WTC11 (cell line): Measurements from ENCODE around the gene LIMS2. TPM values are rescaled to one million over a fixed set of nuclear protein-coding genes. Genes with fewer than 3 reads are reported as not detected.

Experiments used
- ATAC-seq: fragments of 200-7000 bp; cut with Tn5 transposase; 2 replicates; pipeline ENCODE4 v1.10.0; 2021; ENCODE audit warnings: mild to moderate bottlenecking, moderate library complexity
- CTCF ChIA-PET: fragments of 300-600 bp; sonication (Branson Sonifier 250); formaldehyde crosslinking; loops from one replicate; lab custom pipeline; 2021; ENCODE audit warnings: antibody characterized with exemption; lab: Charles Lee
- POLR2A ChIA-PET: fragments of 350-600 bp; sonication (Branson Sonifier 250); formaldehyde crosslinking; loops from one replicate; lab custom pipeline; 2021; ENCODE audit warnings: antibody characterized with exemption; lab: Charles Lee
- DNase-seq: peaks from one replicate; pipeline ENCODE4 v3.0.0; 2021; ENCODE audit warnings: low spot score
- H3K27ac Mint-ChIP-seq: 2 replicates; pipeline ENCODE4 v1.8.0; 2021; ENCODE audit warnings: mixed read lengths
- H3K27me3 Mint-ChIP-seq: 2 replicates; pipeline ENCODE4 v1.8.0; 2021; ENCODE audit warnings: low read depth, mild to moderate bottlenecking, moderate library complexity, mixed read lengths
- H3K36me3 Mint-ChIP-seq: 2 replicates; pipeline ENCODE4 v1.8.0; 2021; ENCODE audit warnings: mixed read lengths
- H3K4me1 Mint-ChIP-seq: 2 replicates; pipeline ENCODE4 v1.8.0; 2022; ENCODE audit warnings: mixed read lengths
- H3K4me3 Mint-ChIP-seq: 2 replicates; pipeline ENCODE4 v1.8.0; 2021; ENCODE audit warnings: mild to moderate bottlenecking, moderate library complexity, mixed read lengths
- H3K9me3 Mint-ChIP-seq: 2 replicates; pipeline ENCODE4 v1.8.0; 2021; ENCODE audit warnings: mixed read lengths
- CREB1 ChIP-seq: sonication (generic); formaldehyde crosslinking; IDR thresholded peaks from 2 replicates; pipeline ENCODE4 v1.8.0; 2023; ENCODE audit warnings: mild to moderate bottlenecking, missing genetic modification reagents
- ETV6 ChIP-seq: sonication (generic); formaldehyde crosslinking; IDR thresholded peaks from 2 replicates; pipeline ENCODE4 v1.8.1; 2022; ENCODE audit warnings: mild to moderate bottlenecking, missing genetic modification reagents
- FOXJ3 ChIP-seq: sonication (generic); formaldehyde crosslinking; IDR thresholded peaks from 2 replicates; pipeline ENCODE4 v1.9.0; 2021; ENCODE audit warnings: missing genetic modification reagents, mild to moderate bottlenecking, borderline replicate concordance
- FOXP1 ChIP-seq: sonication (generic); formaldehyde crosslinking; IDR thresholded peaks from 2 replicates; pipeline ENCODE4 v1.8.0; 2022; ENCODE audit warnings: missing genetic modification reagents, mild to moderate bottlenecking, moderate library complexity, borderline replicate concordance
- JAZF1 ChIP-seq: fragments of 250-450 bp; sonication (Bioruptor Pico); IDR thresholded peaks from 2 replicates; pipeline ENCODE4 v1.9.0; 2021; ENCODE audit warnings: moderate library complexity, mild to moderate bottlenecking, inconsistent platforms
- NFATC4 ChIP-seq: fragments of 250-450 bp; sonication (Bioruptor Pico); IDR thresholded peaks from 2 replicates; pipeline ENCODE4 v1.9.0; 2021; ENCODE audit warnings: mild to moderate bottlenecking
- SMAD3 ChIP-seq: sonication (generic); formaldehyde crosslinking; IDR thresholded peaks from 2 replicates; pipeline ENCODE4 v1.8.0; 2022; ENCODE audit warnings: missing genetic modification reagents, mild to moderate bottlenecking, borderline replicate concordance
- SP1 ChIP-seq: sonication (generic); formaldehyde crosslinking; conservative IDR thresholded peaks from 2 replicates; pipeline ENCODE4 v1.8.1; 2022; ENCODE audit warnings: missing genetic modification reagents
- ZNF232 ChIP-seq: sonication (generic); formaldehyde crosslinking; IDR thresholded peaks from 2 replicates; pipeline ENCODE4 v1.8.0; 2022; ENCODE audit warnings: mild to moderate bottlenecking, missing genetic modification reagents
- ZNF263 ChIP-seq: sonication (generic); formaldehyde crosslinking; IDR thresholded peaks from 2 replicates; pipeline ENCODE4 v1.8.1; 2022; ENCODE audit warnings: low read depth, mild to moderate bottlenecking, moderate library complexity, missing genetic modification reagents
- ZNF317 ChIP-seq: sonication (generic); formaldehyde crosslinking; IDR thresholded peaks from 2 replicates; pipeline ENCODE4 v1.8.1; 2023; ENCODE audit warnings: low read depth, mild to moderate bottlenecking, moderate library complexity, missing genetic modification reagents, borderline replicate concordance
- ZNF416 ChIP-seq: fragments of 250-450 bp; sonication (Bioruptor Pico); IDR thresholded peaks from 2 replicates; pipeline ENCODE4 v1.9.0; 2021; ENCODE audit warnings: mild to moderate bottlenecking, inconsistent platforms
- ZNF423 ChIP-seq: fragments of 250-450 bp; sonication (Bioruptor Pico); IDR thresholded peaks from 2 replicates; pipeline ENCODE4 v2.1.2; 2022; ENCODE audit warnings: mild to moderate bottlenecking, moderate library complexity
- total RNA-seq: library from RNA; stranded (reverse); gene quantifications from 3 replicates; pipeline ENCODE4 v1.2.3, GENCODE V29; 2021
- TF ChIP-seq, protein P1 (sequence below): sonication (generic); formaldehyde crosslinking; IDR thresholded peaks from 2 replicates; pipeline ENCODE4 v1.8.1; 2022; ENCODE audit warnings: low read depth, mild to moderate bottlenecking, moderate library complexity, missing genetic modification reagents, borderline replicate concordance
- TF ChIP-seq, protein P2 (sequence below): fragments of 250-450 bp; sonication (Bioruptor Pico); conservative IDR thresholded peaks from 2 replicates; pipeline ENCODE4 v1.9.0; 2021; ENCODE audit warnings: mild to moderate bottlenecking
- TF ChIP-seq, protein P3 (sequence below): fragments of 200-600 bp; IDR thresholded peaks from 2 replicates; pipeline ENCODE4 v1.8.0; 2022; ENCODE audit warnings: antibody characterized with exemption
- TF ChIP-seq, protein P4 (sequence below): sonication (generic); formaldehyde crosslinking; IDR thresholded peaks from 2 replicates; pipeline ENCODE4 v1.8.1; 2022; ENCODE audit warnings: missing genetic modification reagents, borderline replicate concordance
- TF ChIP-seq, protein P5 (sequence below): fragments of 250-450 bp; sonication (Bioruptor Pico); IDR thresholded peaks from 2 replicates; pipeline ENCODE4 v1.9.0; 2021; ENCODE audit warnings: mild to moderate bottlenecking
- TF ChIP-seq, protein P6 (sequence below): sonication (generic); formaldehyde crosslinking; IDR thresholded peaks from 2 replicates; pipeline ENCODE4 v1.8.1; 2022; ENCODE audit warnings: mild to moderate bottlenecking, moderate library complexity, missing genetic modification reagents

Gene LIMS2
- total RNA-seq, 1 experiment from 2014 or later: 2.4 TPM

DNA sequence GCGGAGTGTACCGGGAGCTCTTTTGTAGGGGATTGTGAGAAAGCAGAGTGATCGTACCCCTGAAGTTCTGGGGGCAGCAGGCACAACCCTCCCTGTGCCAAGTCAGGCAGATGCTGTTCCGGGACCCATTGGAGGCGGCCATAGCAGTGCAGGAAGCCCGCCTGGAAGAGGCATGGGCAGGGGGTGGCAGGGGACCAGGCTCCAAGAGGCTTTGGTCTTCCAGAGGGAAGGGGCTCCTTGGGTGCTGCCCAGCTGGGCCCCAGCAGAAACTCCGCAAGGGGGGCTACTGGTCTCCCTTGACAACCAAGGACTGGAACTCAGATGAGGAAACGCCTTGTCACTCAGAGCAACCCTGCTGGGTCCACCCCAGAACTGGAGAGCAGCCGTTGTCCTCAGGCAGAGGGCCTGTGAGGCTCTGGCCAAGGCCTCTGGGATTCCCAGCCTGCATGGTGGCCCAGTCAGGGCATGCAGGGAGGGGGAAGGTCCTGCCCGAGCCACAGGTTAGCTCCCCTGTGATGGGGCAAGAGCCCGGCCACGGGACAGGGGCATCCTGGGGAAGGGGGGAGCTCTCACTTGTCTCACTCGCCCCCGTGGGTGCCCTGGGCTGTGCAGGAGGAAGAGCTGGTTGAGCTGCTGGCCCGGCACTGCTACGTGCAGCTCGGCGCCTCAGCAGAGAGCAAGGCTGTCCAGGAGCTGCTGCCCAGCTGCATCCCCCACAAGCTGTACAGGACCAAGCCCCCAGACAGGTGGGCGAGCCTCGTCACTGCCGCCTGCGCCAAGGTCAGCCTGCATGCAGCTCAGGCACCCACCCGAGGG lies 50.4 kb downstream of the LIMS2 start:
- no peak for ATAC-seq
- no peaks in the 10 kb centered on the region for H3K27me3 Mint-ChIP-seq
- no peaks in the 10 kb centered on the region for H3K4me1 Mint-ChIP-seq
- H3K36me3 Mint-ChIP-seq: no peaks in the 10 kb centered on the region
- POLR2A ChIA-PET: no interaction called here
- TF ChIP-seq ZNF263 (CRISPR knock-in tag) (no peak), NFATC4 (CRISPR knock-in tag) (no peak), ZNF317 (CRISPR knock-in tag) (no peak), CREB1 (CRISPR knock-in tag) (no peak), JAZF1 (CRISPR knock-in tag) (no peak)
- TF ChIP-seq, protein P1, sequence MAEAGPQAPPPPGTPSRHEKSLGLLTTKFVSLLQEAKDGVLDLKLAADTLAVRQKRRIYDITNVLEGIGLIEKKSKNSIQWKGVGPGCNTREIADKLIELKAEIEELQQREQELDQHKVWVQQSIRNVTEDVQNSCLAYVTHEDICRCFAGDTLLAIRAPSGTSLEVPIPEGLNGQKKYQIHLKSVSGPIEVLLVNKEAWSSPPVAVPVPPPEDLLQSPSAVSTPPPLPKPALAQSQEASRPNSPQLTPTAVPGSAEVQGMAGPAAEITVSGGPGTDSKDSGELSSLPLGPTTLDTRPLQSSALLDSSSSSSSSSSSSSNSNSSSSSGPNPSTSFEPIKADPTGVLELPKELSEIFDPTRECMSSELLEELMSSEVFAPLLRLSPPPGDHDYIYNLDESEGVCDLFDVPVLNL: no peak
- TF ChIP-seq, protein P2, sequence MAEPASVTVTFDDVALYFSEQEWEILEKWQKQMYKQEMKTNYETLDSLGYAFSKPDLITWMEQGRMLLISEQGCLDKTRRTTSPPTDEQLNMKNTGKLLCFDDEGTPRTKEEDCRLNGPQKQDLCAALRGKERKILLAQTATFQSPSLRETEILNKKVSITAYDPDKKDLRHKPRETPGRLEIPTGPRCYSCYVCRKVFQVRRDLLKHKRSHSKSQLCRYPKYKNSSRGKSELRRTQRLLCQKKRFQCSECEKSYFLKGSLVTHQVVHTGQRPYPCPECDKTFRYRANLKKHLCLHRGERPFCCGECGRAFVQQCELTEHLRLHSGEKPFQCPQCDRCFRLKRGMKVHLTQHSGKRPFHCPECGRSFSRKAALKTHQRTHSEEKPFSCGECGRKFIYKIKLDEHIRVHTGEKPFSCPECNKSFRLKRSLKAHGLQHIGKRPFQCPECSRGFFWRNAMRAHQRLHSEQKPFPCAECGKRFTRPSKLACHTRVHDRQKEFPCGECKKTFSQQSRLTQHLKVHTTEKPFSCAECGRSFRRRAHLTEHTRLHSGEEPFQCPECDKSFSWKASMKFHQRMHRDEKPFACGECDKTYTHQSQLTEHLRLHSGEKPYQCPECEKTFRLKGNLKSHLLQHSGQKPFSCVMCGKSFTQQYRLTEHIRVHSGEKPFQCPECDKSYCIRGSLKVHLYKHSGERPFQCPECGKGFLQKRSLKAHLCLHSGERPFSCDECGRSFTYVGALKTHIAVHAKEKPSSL (CRISPR knock-in tag): no peak
- no peak overlapping the region for H3K27ac Mint-ChIP-seq
- no peaks in the 10 kb centered on the region for H3K9me3 Mint-ChIP-seq
- peak; percentile 8 for DNase-seq
- CTCF ChIA-PET: interaction anchor here (0.8 to 2.0 kb wide), 5 partner anchors 25 to 71 kb away, joined by 3 to 11 read pairs (median 4); no protein-coding TSS in a partner anchor
- H3K4me3 Mint-ChIP-seq: no peak overlapping the region

DNA sequence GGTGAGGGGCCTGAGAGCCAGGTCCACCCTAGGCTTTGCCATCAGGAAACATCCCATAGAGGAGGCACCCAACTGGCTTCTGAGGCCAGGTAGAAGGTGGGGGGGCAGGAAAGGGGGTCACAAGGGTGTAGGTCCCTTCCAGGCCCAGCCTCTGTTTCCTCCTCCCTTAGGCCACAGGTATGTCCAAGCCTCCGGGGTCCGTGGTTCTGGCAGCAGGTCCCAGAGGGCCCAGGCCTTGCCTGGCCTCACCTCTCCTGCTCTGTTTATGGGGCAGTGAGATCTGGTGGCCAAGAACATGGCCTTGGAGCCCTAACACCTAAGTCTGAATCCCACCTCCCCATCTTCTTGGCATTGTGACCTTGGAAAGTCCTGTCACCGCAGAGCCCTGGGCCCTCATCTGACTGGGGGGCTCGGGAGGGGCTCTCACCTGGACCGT lies 51.0 kb downstream of the LIMS2 start:
- ATAC-seq: no peak
- no peak overlapping the region for H3K4me3 Mint-ChIP-seq
- POLR2A ChIA-PET: no interaction called here
- TF ChIP-seq, protein P1: no peak
- no peak for TF ChIP-seq ZNF416
- TF ChIP-seq ZNF232 (CRISPR knock-in tag): no peak
- TF ChIP-seq, protein P3, sequence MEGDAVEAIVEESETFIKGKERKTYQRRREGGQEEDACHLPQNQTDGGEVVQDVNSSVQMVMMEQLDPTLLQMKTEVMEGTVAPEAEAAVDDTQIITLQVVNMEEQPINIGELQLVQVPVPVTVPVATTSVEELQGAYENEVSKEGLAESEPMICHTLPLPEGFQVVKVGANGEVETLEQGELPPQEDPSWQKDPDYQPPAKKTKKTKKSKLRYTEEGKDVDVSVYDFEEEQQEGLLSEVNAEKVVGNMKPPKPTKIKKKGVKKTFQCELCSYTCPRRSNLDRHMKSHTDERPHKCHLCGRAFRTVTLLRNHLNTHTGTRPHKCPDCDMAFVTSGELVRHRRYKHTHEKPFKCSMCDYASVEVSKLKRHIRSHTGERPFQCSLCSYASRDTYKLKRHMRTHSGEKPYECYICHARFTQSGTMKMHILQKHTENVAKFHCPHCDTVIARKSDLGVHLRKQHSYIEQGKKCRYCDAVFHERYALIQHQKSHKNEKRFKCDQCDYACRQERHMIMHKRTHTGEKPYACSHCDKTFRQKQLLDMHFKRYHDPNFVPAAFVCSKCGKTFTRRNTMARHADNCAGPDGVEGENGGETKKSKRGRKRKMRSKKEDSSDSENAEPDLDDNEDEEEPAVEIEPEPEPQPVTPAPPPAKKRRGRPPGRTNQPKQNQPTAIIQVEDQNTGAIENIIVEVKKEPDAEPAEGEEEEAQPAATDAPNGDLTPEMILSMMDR: no peak
- TF ChIP-seq, protein P4, sequence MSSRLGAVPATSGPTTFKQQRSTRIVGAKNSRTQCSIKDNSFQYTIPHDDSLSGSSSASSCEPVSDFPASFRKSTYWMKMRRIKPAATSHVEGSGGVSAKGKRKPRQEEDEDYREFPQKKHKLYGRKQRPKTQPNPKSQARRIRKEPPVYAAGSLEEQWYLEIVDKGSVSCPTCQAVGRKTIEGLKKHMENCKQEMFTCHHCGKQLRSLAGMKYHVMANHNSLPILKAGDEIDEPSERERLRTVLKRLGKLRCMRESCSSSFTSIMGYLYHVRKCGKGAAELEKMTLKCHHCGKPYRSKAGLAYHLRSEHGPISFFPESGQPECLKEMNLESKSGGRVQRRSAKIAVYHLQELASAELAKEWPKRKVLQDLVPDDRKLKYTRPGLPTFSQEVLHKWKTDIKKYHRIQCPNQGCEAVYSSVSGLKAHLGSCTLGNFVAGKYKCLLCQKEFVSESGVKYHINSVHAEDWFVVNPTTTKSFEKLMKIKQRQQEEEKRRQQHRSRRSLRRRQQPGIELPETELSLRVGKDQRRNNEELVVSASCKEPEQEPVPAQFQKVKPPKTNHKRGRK (CRISPR knock-in tag): no peak
- TF ChIP-seq SP1 (CRISPR knock-in tag): no peak
- TF ChIP-seq FOXJ3 (CRISPR knock-in tag): no peak
- TF ChIP-seq, protein P5, sequence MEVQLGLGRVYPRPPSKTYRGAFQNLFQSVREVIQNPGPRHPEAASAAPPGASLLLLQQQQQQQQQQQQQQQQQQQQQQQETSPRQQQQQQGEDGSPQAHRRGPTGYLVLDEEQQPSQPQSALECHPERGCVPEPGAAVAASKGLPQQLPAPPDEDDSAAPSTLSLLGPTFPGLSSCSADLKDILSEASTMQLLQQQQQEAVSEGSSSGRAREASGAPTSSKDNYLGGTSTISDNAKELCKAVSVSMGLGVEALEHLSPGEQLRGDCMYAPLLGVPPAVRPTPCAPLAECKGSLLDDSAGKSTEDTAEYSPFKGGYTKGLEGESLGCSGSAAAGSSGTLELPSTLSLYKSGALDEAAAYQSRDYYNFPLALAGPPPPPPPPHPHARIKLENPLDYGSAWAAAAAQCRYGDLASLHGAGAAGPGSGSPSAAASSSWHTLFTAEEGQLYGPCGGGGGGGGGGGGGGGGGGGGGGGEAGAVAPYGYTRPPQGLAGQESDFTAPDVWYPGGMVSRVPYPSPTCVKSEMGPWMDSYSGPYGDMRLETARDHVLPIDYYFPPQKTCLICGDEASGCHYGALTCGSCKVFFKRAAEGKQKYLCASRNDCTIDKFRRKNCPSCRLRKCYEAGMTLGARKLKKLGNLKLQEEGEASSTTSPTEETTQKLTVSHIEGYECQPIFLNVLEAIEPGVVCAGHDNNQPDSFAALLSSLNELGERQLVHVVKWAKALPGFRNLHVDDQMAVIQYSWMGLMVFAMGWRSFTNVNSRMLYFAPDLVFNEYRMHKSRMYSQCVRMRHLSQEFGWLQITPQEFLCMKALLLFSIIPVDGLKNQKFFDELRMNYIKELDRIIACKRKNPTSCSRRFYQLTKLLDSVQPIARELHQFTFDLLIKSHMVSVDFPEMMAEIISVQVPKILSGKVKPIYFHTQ: no peak
- TF ChIP-seq NFATC4 (CRISPR knock-in tag): no peak
- no peak for TF ChIP-seq ZNF317 (CRISPR knock-in tag)
- TF ChIP-seq, protein P6, sequence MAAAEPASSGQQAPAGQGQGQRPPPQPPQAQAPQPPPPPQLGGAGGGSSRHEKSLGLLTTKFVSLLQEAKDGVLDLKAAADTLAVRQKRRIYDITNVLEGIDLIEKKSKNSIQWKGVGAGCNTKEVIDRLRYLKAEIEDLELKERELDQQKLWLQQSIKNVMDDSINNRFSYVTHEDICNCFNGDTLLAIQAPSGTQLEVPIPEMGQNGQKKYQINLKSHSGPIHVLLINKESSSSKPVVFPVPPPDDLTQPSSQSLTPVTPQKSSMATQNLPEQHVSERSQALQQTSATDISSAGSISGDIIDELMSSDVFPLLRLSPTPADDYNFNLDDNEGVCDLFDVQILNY (CRISPR knock-in tag): no peak
- TF ChIP-seq ETV6 (CRISPR knock-in tag): no peak
- no peak for TF ChIP-seq SMAD3 (CRISPR knock-in tag)
- TF ChIP-seq ZNF423 (CRISPR knock-in tag): no peak
- no peak for TF ChIP-seq FOXP1 (CRISPR knock-in tag)
- TF ChIP-seq, all 79 proteins: peak for 0
- no peak for DNase-seq
- Mint-ChIP-seq H3K27ac (no peak overlapping the region), H3K9me3 (no peaks in the 10 kb centered on the region), H3K36me3 (no peaks in the 10 kb centered on the region), H3K4me1 (no peaks in the 10 kb centered on the region), H3K27me3 (no peaks in the 10 kb centered on the region)
- CTCF ChIA-PET: no interaction called here
